ENCODE results near the gene MCCC1. TPM values are rescaled to one million over a fixed set of nuclear protein-coding genes. Genes with fewer than 3 reads are reported as not detected.
A peak's percentile ranks its signal among the peaks of the same experiment; 100 is the strongest.

The MCCC1 gene
- total RNA-seq (2014; rRNA removed; shearing (Covaris generic); ENCODE audit: low replicate concordance), result 60.4 and 61.7 TPM in 2 replicates

GRCh38 chr3:183099026-183099837 is at the start of gene MCCC1:
MCCC1 (minus strand) TSS chr3:183099496; CDS start chr3:183099440, 56 bp downstream.
- peak within 1 kb of the TSS; percentile 73 for H2AFZ ChIP-seq (ENCODE audit: low read length)
- H3K4me1 ChIP-seq (ENCODE audit: low read length), result peaks cover 21% of the 10 kb centered on the region
- DNase-seq, result peak; percentile 100
- H3K4me2 ChIP-seq (ENCODE audit: low read depth, low read length, poor library complexity, severe bottlenecking), result peak within 1 kb of the TSS; percentile 82
- H3K36me3 ChIP-seq (ENCODE audit: insufficient read depth, low read length), result peaks cover 21% of the 10 kb centered on the region; the same call in 1 of the 2 replicates
- no peaks in the 10 kb centered on the region for H3K27me3 ChIP-seq (ENCODE audit: low read length)
- peak within 1 kb of the TSS; percentile 72 for H3K27ac ChIP-seq (ENCODE audit: low read length)
- H3K9ac ChIP-seq (ENCODE audit: low read length), result peak within 1 kb of the TSS; percentile 86
- H3K9me3 ChIP-seq (ENCODE audit: low read length), result no peaks in the 10 kb centered on the region
- peaks cover 43% of the 10 kb centered on the region for H3K79me2 ChIP-seq (ENCODE audit: low read length)
- peak within 1 kb of the TSS; percentile 77 for H3K4me3 ChIP-seq (ENCODE audit: low read length)
- no peaks in the 10 kb centered on the region for H4K20me1 ChIP-seq (ENCODE audit: insufficient read depth, low read depth, low read length)
- no peaks in the 10 kb centered on the region for H3K9me2 ChIP-seq (replicated peaks; ENCODE audit: insufficient read depth, low read length)

GRCh38 chr3:183148056-183148455 is 48.8 kb upstream of the MCCC1 start:
- H3K9me3 ChIP-seq (ENCODE audit: low read length), result no peaks in the 10 kb centered on the region
- H3K27me3 ChIP-seq (ENCODE audit: low read length), result no peaks in the 10 kb centered on the region
- peaks cover 3% of the 10 kb centered on the region; the same call in 1 of the 2 replicates for H3K79me2 ChIP-seq (ENCODE audit: low read length)
- no peak overlapping the region for H3K9ac ChIP-seq (ENCODE audit: low read length)
- H3K9me2 ChIP-seq (replicated peaks; ENCODE audit: insufficient read depth, low read length), result no peaks in the 10 kb centered on the region
- peaks cover 80% of the 10 kb centered on the region for H3K4me1 ChIP-seq (ENCODE audit: low read length)
- no peak overlapping the region for H3K4me3 ChIP-seq (ENCODE audit: low read length)
- H4K20me1 ChIP-seq (ENCODE audit: insufficient read depth, low read depth, low read length), result no peaks in the 10 kb centered on the region
- H3K27ac ChIP-seq (ENCODE audit: low read length), result peak overlapping the region; percentile 97
- DNase-seq, result no peak
- H2AFZ ChIP-seq (ENCODE audit: low read length), result no peak overlapping the region
- H3K4me2 ChIP-seq (ENCODE audit: low read depth, low read length, poor library complexity, severe bottlenecking), result peak overlapping the region; percentile 33
- H3K36me3 ChIP-seq (ENCODE audit: insufficient read depth, low read length), result peaks cover 13% of the 10 kb centered on the region

GRCh38 chr3:183144363-183144762 is 45.1 kb upstream of the MCCC1 start:
- Histone ChIP-seq H3K9me2 (replicated peaks; ENCODE audit: insufficient read depth, low read length) (no peaks in the 10 kb centered on the region), H3K27ac (ENCODE audit: low read length) (no peak overlapping the region), H3K4me1 (ENCODE audit: low read length) (peaks cover 47% of the 10 kb centered on the region), H3K9me3 (ENCODE audit: low read length) (no peaks in the 10 kb centered on the region), H3K79me2 (ENCODE audit: low read length) (peaks cover 3% of the 10 kb centered on the region; the same call in 1 of the 2 replicates), H3K36me3 (ENCODE audit: insufficient read depth, low read length) (peaks cover 21% of the 10 kb centered on the region), H2AFZ (ENCODE audit: low read length) (peak overlapping the region; percentile 5; the same call in 1 of the 2 replicates), H3K4me2 (ENCODE audit: low read depth, low read length, poor library complexity, severe bottlenecking) (peak overlapping the region; percentile 21), H3K27me3 (ENCODE audit: low read length) (no peaks in the 10 kb centered on the region), H3K9ac (ENCODE audit: low read length) (no peak overlapping the region), H4K20me1 (ENCODE audit: insufficient read depth, low read depth, low read length) (no peaks in the 10 kb centered on the region), H3K4me3 (ENCODE audit: low read length) (no peak overlapping the region)
- DNase-seq, result no peak

- Histone ChIP-seq H3K9ac (ENCODE audit: low read length) (no peak overlapping the region), H3K27me3 (ENCODE audit: low read length) (no peaks in the 10 kb centered on the region), H4K20me1 (ENCODE audit: insufficient read depth, low read depth, low read length) (no peaks in the 10 kb centered on the region), H3K4me3 (ENCODE audit: low read length) (no peak overlapping the region), H3K9me2 (replicated peaks; ENCODE audit: insufficient read depth, low read length) (no peaks in the 10 kb centered on the region), H3K79me2 (ENCODE audit: low read length) (no peaks in the 10 kb centered on the region), H3K4me2 (ENCODE audit: low read depth, low read length, poor library complexity, severe bottlenecking) (no peak overlapping the region), H2AFZ (ENCODE audit: low read length) (no peak overlapping the region), H3K4me1 (ENCODE audit: low read length) (peaks cover 29% of the 10 kb centered on the region), H3K9me3 (ENCODE audit: low read length) (no peaks in the 10 kb centered on the region), H3K36me3 (ENCODE audit: insufficient read depth, low read length) (peaks cover 17% of the 10 kb centered on the region), H3K27ac (ENCODE audit: low read length) (no peak overlapping the region)
- DNase-seq, result no peak
These were observed 42.9 kb upstream of the MCCC1 start for GRCh38 chr3:183142199-183142598.

- Histone ChIP-seq H3K79me2 (ENCODE audit: low read length) (no peaks in the 10 kb centered on the region), H3K27me3 (ENCODE audit: low read length) (no peaks in the 10 kb centered on the region)
These were observed 35.5 kb upstream of the MCCC1 start for GRCh38 chr3:183134844-183135243.

GRCh38 chr3:183132409-183132808 is 33.1 kb upstream of the MCCC1 start:
- no peaks in the 10 kb centered on the region for H4K20me1 ChIP-seq (ENCODE audit: insufficient read depth, low read depth, low read length)
- H3K4me1 ChIP-seq (ENCODE audit: low read length), result peaks cover 37% of the 10 kb centered on the region
- H3K9me3 ChIP-seq (ENCODE audit: low read length), result no peaks in the 10 kb centered on the region
- H3K27ac ChIP-seq (ENCODE audit: low read length), result no peak overlapping the region
- peak; percentile 67 for DNase-seq
- H3K27me3 ChIP-seq (ENCODE audit: low read length), result no peaks in the 10 kb centered on the region
- no peak overlapping the region; the same call in 1 of the 2 replicates for H3K9ac ChIP-seq (ENCODE audit: low read length)
- no peak overlapping the region for H3K4me3 ChIP-seq (ENCODE audit: low read length)
- H2AFZ ChIP-seq (ENCODE audit: low read length), result peak overlapping the region; percentile 60; the same call in 1 of the 2 replicates
- H3K79me2 ChIP-seq (ENCODE audit: low read length), result no peaks in the 10 kb centered on the region
- H3K36me3 ChIP-seq (ENCODE audit: insufficient read depth, low read length), result peaks cover 31% of the 10 kb centered on the region
- H3K4me2 ChIP-seq (ENCODE audit: low read depth, low read length, poor library complexity, severe bottlenecking), result peak overlapping the region; percentile 21
- H3K9me2 ChIP-seq (replicated peaks; ENCODE audit: insufficient read depth, low read length), result no peaks in the 10 kb centered on the region

More at GRCh38 chr3:183134844-183135243, 35.5 kb upstream of the MCCC1 start:
- no peak for DNase-seq
- Histone ChIP-seq H3K36me3 (ENCODE audit: insufficient read depth, low read length) (peaks cover 29% of the 10 kb centered on the region; the same call in 1 of the 2 replicates), H3K4me1 (ENCODE audit: low read length) (peaks cover 34% of the 10 kb centered on the region), H2AFZ (ENCODE audit: low read length) (no peak overlapping the region), H4K20me1 (ENCODE audit: insufficient read depth, low read depth, low read length) (no peaks in the 10 kb centered on the region), H3K9ac (ENCODE audit: low read length) (no peak overlapping the region), H3K4me2 (ENCODE audit: low read depth, low read length, poor library complexity, severe bottlenecking) (no peak overlapping the region), H3K9me3 (ENCODE audit: low read length) (no peaks in the 10 kb centered on the region), H3K9me2 (replicated peaks; ENCODE audit: insufficient read depth, low read length) (no peaks in the 10 kb centered on the region), H3K4me3 (ENCODE audit: low read length) (no peak overlapping the region), H3K27ac (ENCODE audit: low read length) (no peak overlapping the region)

GRCh38 chr3:183131735-183132134 is 32.4 kb upstream of the MCCC1 start:
- H3K4me2 ChIP-seq (ENCODE audit: low read depth, low read length, poor library complexity, severe bottlenecking), result peak overlapping the region; percentile 21
- no peaks in the 10 kb centered on the region for H3K79me2 ChIP-seq (ENCODE audit: low read length)
- no peaks in the 10 kb centered on the region for H4K20me1 ChIP-seq (ENCODE audit: insufficient read depth, low read depth, low read length)
- no peaks in the 10 kb centered on the region for H3K9me2 ChIP-seq (replicated peaks; ENCODE audit: insufficient read depth, low read length)
- no peak overlapping the region for H3K4me3 ChIP-seq (ENCODE audit: low read length)
- peaks cover 37% of the 10 kb centered on the region for H3K4me1 ChIP-seq (ENCODE audit: low read length)
- H3K9ac ChIP-seq (ENCODE audit: low read length), result no peak overlapping the region
- no peaks in the 10 kb centered on the region for H3K27me3 ChIP-seq (ENCODE audit: low read length)
- no peak for DNase-seq
- no peaks in the 10 kb centered on the region for H3K9me3 ChIP-seq (ENCODE audit: low read length)
- H3K27ac ChIP-seq (ENCODE audit: low read length), result no peak overlapping the region
- no peak overlapping the region for H2AFZ ChIP-seq (ENCODE audit: low read length)
- peaks cover 31% of the 10 kb centered on the region for H3K36me3 ChIP-seq (ENCODE audit: insufficient read depth, low read length)

- no peaks in the 10 kb centered on the region for H3K9me2 ChIP-seq (replicated peaks; ENCODE audit: insufficient read depth, low read length)
- no peak overlapping the region for H3K27ac ChIP-seq (ENCODE audit: low read length)
- no peak overlapping the region for H3K9ac ChIP-seq (ENCODE audit: low read length)
- DNase-seq, result no peak
- no peaks in the 10 kb centered on the region for H3K9me3 ChIP-seq (ENCODE audit: low read length)
- H3K4me3 ChIP-seq (ENCODE audit: low read length), result no peak overlapping the region
- H3K27me3 ChIP-seq (ENCODE audit: low read length), result no peaks in the 10 kb centered on the region
- no peak overlapping the region for H2AFZ ChIP-seq (ENCODE audit: low read length)
- peaks cover 31% of the 10 kb centered on the region for H3K36me3 ChIP-seq (ENCODE audit: insufficient read depth, low read length)
- no peaks in the 10 kb centered on the region for H4K20me1 ChIP-seq (ENCODE audit: insufficient read depth, low read depth, low read length)
- H3K79me2 ChIP-seq (ENCODE audit: low read length), result no peaks in the 10 kb centered on the region
- H3K4me2 ChIP-seq (ENCODE audit: low read depth, low read length, poor library complexity, severe bottlenecking), result no peak overlapping the region
- H3K4me1 ChIP-seq (ENCODE audit: low read length), result peaks cover 37% of the 10 kb centered on the region
These were observed 32.0 kb upstream of the MCCC1 start for GRCh38 chr3:183131186-183131725.

All from Karpas-422 (cell line).